WTC11 (cell line): Measurements from ENCODE around the gene SFT2D1. TPM values are rescaled to one million over a fixed set of nuclear protein-coding genes. Genes with fewer than 3 reads are reported as not detected.
A peak's percentile ranks its signal among the peaks of the same experiment; 100 is the strongest.

Experiments
- ATAC-seq: fragments of 200-7000 bp; cut with Tn5 transposase; 2 replicates; pipeline ENCODE4 v1.10.0; 2021; ENCODE audit warnings: mild to moderate bottlenecking, moderate library complexity
- CTCF ChIA-PET: fragments of 300-600 bp; sonication (Branson Sonifier 250); formaldehyde crosslinking; loops from one replicate; lab custom pipeline; 2021; ENCODE audit warnings: antibody characterized with exemption; lab: Charles Lee
- POLR2A ChIA-PET: fragments of 350-600 bp; sonication (Branson Sonifier 250); formaldehyde crosslinking; loops from one replicate; lab custom pipeline; 2021; ENCODE audit warnings: antibody characterized with exemption; lab: Charles Lee
- DNase-seq: peaks from one replicate; pipeline ENCODE4 v3.0.0; 2021; ENCODE audit warnings: low spot score
- H3K27ac Mint-ChIP-seq: 2 replicates; pipeline ENCODE4 v1.8.0; 2021; ENCODE audit warnings: mixed read lengths
- H3K27me3 Mint-ChIP-seq: 2 replicates; pipeline ENCODE4 v1.8.0; 2021; ENCODE audit warnings: low read depth, mild to moderate bottlenecking, moderate library complexity, mixed read lengths
- H3K36me3 Mint-ChIP-seq: 2 replicates; pipeline ENCODE4 v1.8.0; 2021; ENCODE audit warnings: mixed read lengths
- H3K4me1 Mint-ChIP-seq: 2 replicates; pipeline ENCODE4 v1.8.0; 2022; ENCODE audit warnings: mixed read lengths
- H3K4me3 Mint-ChIP-seq: 2 replicates; pipeline ENCODE4 v1.8.0; 2021; ENCODE audit warnings: mild to moderate bottlenecking, moderate library complexity, mixed read lengths
- H3K9me3 Mint-ChIP-seq: 2 replicates; pipeline ENCODE4 v1.8.0; 2021; ENCODE audit warnings: mixed read lengths
- ATF3 ChIP-seq: sonication (generic); formaldehyde crosslinking; conservative IDR thresholded peaks from 2 replicates; pipeline ENCODE4 v1.8.1; 2022; ENCODE audit warnings: mild to moderate bottlenecking, missing genetic modification reagents
- CTCF ChIP-seq: fragments of 200-600 bp; IDR thresholded peaks from 2 replicates; pipeline ENCODE4 v1.8.0; 2022; ENCODE audit warnings: antibody characterized with exemption
- ERG ChIP-seq: fragments of 250-450 bp; sonication (Bioruptor Pico); IDR thresholded peaks from 2 replicates; pipeline ENCODE4 v1.8.0; 2021; ENCODE audit warnings: mild to moderate bottlenecking
- FOXP4 ChIP-seq: sonication (generic); formaldehyde crosslinking; IDR thresholded peaks from 2 replicates; pipeline ENCODE4 v1.8.0; 2022; ENCODE audit warnings: mild to moderate bottlenecking, missing genetic modification reagents
- IRF2 ChIP-seq: sonication (generic); formaldehyde crosslinking; IDR thresholded peaks from 2 replicates; pipeline ENCODE4 v1.8.0; 2022; ENCODE audit warnings: low read depth, missing genetic modification reagents, borderline replicate concordance
- JUN ChIP-seq: sonication (generic); formaldehyde crosslinking; IDR thresholded peaks from 2 replicates; pipeline ENCODE4 v1.8.0; 2023; ENCODE audit warnings: mild to moderate bottlenecking, missing genetic modification reagents
- KAT7 ChIP-seq: sonication (generic); formaldehyde crosslinking; IDR thresholded peaks from 2 replicates; pipeline ENCODE4 v1.8.1; 2023; ENCODE audit warnings: missing genetic modification reagents, mild to moderate bottlenecking, borderline replicate concordance
- MLX ChIP-seq: sonication (generic); formaldehyde crosslinking; IDR thresholded peaks from 2 replicates; pipeline ENCODE4 v1.8.1; 2023; ENCODE audit warnings: mild to moderate bottlenecking, missing genetic modification reagents, moderate library complexity
- NFYB ChIP-seq: sonication (generic); formaldehyde crosslinking; conservative IDR thresholded peaks from 2 replicates; pipeline ENCODE4 v1.8.0; 2022; ENCODE audit warnings: low read depth, missing genetic modification reagents
- PREB ChIP-seq: sonication (generic); formaldehyde crosslinking; IDR thresholded peaks from 2 replicates; pipeline ENCODE4 v1.8.1; 2022; ENCODE audit warnings: mild to moderate bottlenecking, missing genetic modification reagents, moderate library complexity, borderline replicate concordance
- SMAD4 ChIP-seq: sonication (generic); formaldehyde crosslinking; IDR thresholded peaks from 2 replicates; pipeline ENCODE4 v1.8.0; 2022; ENCODE audit warnings: mild to moderate bottlenecking, missing genetic modification reagents
- SOX15 ChIP-seq: fragments of 250-450 bp; sonication (Bioruptor Pico); IDR thresholded peaks from 2 replicates; pipeline ENCODE4 v1.9.0; 2021; ENCODE audit warnings: mild to moderate bottlenecking
- TEAD4 ChIP-seq: sonication (generic); formaldehyde crosslinking; IDR thresholded peaks from 2 replicates; pipeline ENCODE4 v1.8.0; 2022; ENCODE audit warnings: mild to moderate bottlenecking, missing genetic modification reagents
- USF1 ChIP-seq: sonication (generic); formaldehyde crosslinking; IDR thresholded peaks from 2 replicates; pipeline ENCODE4 v1.8.0; 2022; ENCODE audit warnings: mild to moderate bottlenecking, missing genetic modification reagents
- ZNF317 ChIP-seq: sonication (generic); formaldehyde crosslinking; IDR thresholded peaks from 2 replicates; pipeline ENCODE4 v1.8.1; 2023; ENCODE audit warnings: low read depth, mild to moderate bottlenecking, moderate library complexity, missing genetic modification reagents, borderline replicate concordance
- ZNF416 ChIP-seq: fragments of 250-450 bp; sonication (Bioruptor Pico); IDR thresholded peaks from 2 replicates; pipeline ENCODE4 v1.9.0; 2021; ENCODE audit warnings: mild to moderate bottlenecking, inconsistent platforms
- ZNF423 ChIP-seq: fragments of 250-450 bp; sonication (Bioruptor Pico); IDR thresholded peaks from 2 replicates; pipeline ENCODE4 v2.1.2; 2022; ENCODE audit warnings: mild to moderate bottlenecking, moderate library complexity
- total RNA-seq: library from RNA; stranded (reverse); gene quantifications from 3 replicates; pipeline ENCODE4 v1.2.3, GENCODE V29; 2021

The SFT2D1 gene
- total RNA-seq, 1 experiment from 2014 or later: 53.1 TPM

- no peak overlapping the region for H3K27ac Mint-ChIP-seq
- DNase-seq (peak; percentile 79), ATAC-seq (peak; percentile 89)
- no peaks in the 10 kb centered on the region for H3K36me3 Mint-ChIP-seq
- peaks cover 11% of the 10 kb centered on the region for H3K9me3 Mint-ChIP-seq
- peak; percentile 96 for TF ChIP-seq CTCF
- TF ChIP-seq USF1: no peak
- no peak for TF ChIP-seq ZNF416 (CRISPR knock-in tag)
- no peaks in the 10 kb centered on the region for H3K4me1 Mint-ChIP-seq
- no peak overlapping the region for H3K4me3 Mint-ChIP-seq
- H3K27me3 Mint-ChIP-seq: peaks cover 25% of the 10 kb centered on the region
- ChIA-PET POLR2A (no interaction called here), CTCF (interaction anchor here (0.6 to 2.7 kb wide), 18 partner anchors 9 to 412 kb away, joined by 3 to 57 read pairs (median 3); partner anchors contain the start of gene PRR18)
These were observed 66.6 kb downstream of the SFT2D1 start for GRCh38 chr6:166275714-166276166.

- Mint-ChIP-seq H3K4me1 (no peaks in the 10 kb centered on the region), H3K4me3 (no peak overlapping the region), H3K27ac (no peak overlapping the region), H3K27me3 (peaks cover 33% of the 10 kb centered on the region), H3K9me3 (peaks cover 11% of the 10 kb centered on the region), H3K36me3 (no peaks in the 10 kb centered on the region)
- TF ChIP-seq TEAD4: no peak
- TF ChIP-seq IRF2: no peak
- TF ChIP-seq SMAD4 (CRISPR knock-in tag): no peak
- no peak for TF ChIP-seq ERG (CRISPR knock-in tag)
- TF ChIP-seq ZNF317: no peak
- no peak for TF ChIP-seq MLX (CRISPR knock-in tag)
- TF ChIP-seq ATF3: no peak
- no peak for TF ChIP-seq SOX15 (CRISPR knock-in tag)
- no peak for TF ChIP-seq KAT7 (CRISPR knock-in tag)
- TF ChIP-seq PREB (CRISPR knock-in tag): no peak
- no peak for TF ChIP-seq USF1
- TF ChIP-seq ZNF423 (CRISPR knock-in tag): no peak
- TF ChIP-seq JUN (CRISPR knock-in tag): no peak
- no peak for TF ChIP-seq CTCF
- no peak for TF ChIP-seq NFYB (CRISPR knock-in tag)
- no peak for TF ChIP-seq FOXP4 (CRISPR knock-in tag)
- ChIA-PET CTCF (interaction anchor here (1.1 kb wide), 1 partner anchor 126 kb away, joined by 3 read pairs; no protein-coding TSS in a partner anchor), POLR2A (no interaction called here)
- no peak for ATAC-seq
- no peak for DNase-seq
These were observed 67.5 kb downstream of the SFT2D1 start for GRCh38 chr6:166274739-166275370.
